PC-9 (cell line): ENCODE data around the gene VGLL2.

Experiments
- CTCF ChIP-seq: fragments of 200-600 bp; sonication (generic); conservative IDR thresholded peaks from 2 replicates; pipeline ENCODE4 v1.6.1; 2017; ENCODE audit warnings: mixed run types, antibody characterized with exemption, mild to moderate bottlenecking, moderate library complexity
- EZH2 ChIP-seq: fragments of 200-600 bp; sonication (generic); IDR thresholded peaks from 2 replicates; pipeline ENCODE4 v1.8.0; 2017; ENCODE audit warnings: antibody characterized with exemption, low read depth

- TF ChIP-seq EZH2 (no peak), CTCF (no peak)
Measured at GRCh38 chr6:117264692-117265409, 507 bp upstream of the VGLL2 start.
